HG02973 (cell line): ENCODE measurements around the gene RBM19.
"Not testable (repeated sequence)": the region's sequence is repeated elsewhere in the genome, so short reads cannot be mapped to it uniquely, and the experiment has no call there.

Experiments
- ATAC-seq: cut with Tn5 transposase; IDR thresholded peaks from one replicate; pipeline ENCODE4 v1.9.1; 2021; ENCODE audit warnings: moderate library complexity; ENCODE audit not compliant: unreplicated experiment

Gene RBM19

DNA sequence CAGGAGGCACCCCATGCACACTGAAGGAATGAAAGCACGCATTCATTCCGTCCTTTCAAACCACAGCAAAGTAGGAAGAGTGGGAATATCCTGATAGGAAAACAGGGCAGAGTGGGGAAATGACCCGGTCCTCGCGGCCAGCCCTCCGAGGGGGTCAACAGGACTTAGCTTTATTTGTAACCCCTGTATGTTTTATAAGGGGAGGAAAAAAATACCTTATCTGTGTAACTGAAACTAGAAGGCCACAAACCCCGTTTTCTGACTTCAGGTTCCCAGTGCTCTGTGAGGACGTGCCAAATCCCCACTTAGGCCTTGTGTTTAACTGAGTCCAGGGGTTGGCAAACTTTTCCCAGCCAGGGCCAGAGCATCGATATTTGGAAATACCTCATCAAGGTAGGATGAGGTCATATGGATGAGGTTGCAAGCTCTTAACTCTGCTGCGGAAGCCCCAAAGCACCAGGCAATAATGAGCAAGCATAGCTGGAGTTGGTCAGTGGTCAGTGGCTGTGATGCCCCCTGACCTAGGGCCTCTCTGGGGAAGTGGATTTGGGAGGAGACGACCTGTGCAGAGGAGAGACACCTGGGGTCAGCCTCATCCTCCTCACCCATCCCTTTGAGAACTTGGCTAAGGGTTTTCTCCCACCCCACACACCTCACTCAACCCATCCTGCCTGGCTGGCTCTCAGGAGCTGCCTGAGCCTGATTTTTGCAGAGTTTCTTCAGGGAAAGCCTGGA, 58.5 kb downstream of the RBM19 start:
- ATAC-seq = no peak

- no peak for ATAC-seq
Measured at GRCh38 chr12:113906411-113907200, 59.5 kb downstream of the RBM19 start.

DNA sequence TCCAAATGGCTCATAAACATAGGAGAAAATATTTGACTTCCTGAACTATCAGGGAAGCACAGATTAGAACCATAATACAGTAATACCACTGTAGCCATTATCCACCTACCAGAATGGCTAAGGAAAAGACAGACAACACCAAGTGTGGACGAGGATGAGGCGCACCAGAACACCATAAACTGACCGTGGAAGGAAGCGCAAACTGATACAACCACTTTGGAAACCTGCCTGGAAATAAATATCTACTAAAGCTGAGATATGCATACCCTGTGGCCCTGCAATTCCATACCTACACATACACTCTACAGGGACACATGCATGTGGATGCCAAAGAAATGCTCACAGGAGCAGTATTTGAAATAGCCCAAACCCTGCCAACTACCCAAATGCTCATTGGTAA, 60.3 kb downstream of the RBM19 start:
- ATAC-seq = no peak

DNA sequence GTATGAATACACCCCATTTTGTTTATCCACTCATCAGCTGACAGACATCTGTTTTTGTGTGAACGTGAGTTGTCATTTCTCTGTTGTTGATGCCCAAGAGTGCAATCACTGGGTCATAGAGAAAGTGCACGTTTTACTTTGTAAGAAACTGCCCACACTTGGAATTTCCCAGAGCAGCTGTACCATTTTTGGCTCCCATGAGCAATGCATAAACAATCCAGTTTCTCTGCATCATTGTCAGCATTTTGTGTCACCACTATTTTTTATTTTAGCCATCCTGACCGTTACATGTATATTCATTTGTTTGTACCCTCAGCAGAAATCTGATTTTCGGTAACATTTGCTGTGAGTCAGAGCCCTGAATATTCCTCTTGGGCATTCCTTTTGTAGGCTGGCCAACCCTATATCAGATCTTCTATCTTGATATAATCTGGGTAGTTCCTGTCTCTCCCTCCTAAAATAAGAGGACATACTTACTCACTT, 62.7 kb downstream of the RBM19 start:
- ATAC-seq = no peak

- ATAC-seq = not testable (repeated sequence)
Measured at GRCh38 chr12:113901319-113901718, 64.8 kb downstream of the RBM19 start.

DNA sequence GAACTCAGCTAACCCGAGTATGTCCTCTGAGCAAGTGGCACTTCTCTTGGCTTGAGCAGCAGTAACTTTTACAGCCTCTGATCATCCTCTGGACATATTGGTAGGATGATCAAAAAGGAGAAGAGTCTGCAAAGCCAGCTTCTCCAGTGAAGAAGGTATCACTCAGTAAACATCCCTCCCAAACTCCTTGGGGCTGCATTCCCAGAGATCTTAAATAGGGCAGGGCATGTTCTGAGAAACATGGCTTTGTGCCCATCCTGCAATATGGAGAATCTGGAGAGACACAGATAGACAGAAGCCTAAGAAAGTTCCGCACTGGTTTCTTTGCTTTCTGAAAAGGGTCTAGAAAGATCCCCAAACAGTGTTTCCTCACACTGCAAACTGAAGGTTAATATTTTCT, 65.4 kb downstream of the RBM19 start:
- ATAC-seq = no peak

DNA sequence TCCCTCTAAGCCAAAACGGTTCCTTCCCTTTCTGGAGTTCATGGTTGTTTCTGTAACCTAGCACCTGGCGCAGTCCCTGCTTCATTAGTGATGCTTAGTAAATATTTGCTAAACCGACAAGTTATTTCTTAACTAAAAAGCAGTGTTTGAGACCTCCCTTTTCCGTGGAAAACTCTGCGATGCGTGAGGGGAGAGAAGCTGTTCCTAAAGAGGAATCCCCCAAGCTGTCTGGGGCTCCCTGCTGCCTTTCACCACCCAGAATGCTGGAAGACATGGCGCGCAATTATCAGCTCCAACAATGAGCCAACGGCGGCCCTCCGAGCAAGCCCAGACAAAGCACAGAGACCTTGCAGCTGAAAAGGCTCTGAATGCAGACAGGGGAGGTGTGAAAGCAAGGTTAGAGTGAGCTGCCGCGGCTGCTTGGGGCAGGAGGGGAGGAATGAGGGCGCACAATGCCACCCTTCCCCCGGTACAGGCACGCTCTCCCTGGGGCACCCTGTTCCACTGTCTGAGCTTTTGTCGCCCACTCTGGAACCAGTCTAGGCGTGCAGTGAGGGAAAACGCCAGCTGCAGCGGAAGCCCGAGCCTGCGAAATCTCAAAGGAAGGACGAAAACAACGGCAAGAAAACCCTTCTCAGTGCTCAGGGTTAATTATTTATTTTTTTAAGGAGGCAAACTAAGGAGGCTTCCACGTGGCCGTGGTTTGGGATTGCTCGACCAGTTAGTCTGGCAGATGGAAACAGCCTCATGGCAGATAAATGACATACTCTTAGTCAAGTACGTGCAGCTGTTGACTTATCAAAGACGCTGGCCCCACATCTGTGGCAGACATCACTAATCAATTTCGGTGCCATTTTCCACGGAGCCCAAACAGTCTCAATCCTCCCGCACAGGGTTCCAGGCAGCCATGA, 66.3 kb downstream of the RBM19 start:
- ATAC-seq = no peak

GRCh38 chr12:113899042-113899560, 67.0 kb downstream of the RBM19 start:
- no peak for ATAC-seq

- no peak for ATAC-seq
Measured at GRCh38 chr12:113898466-113898865, 67.7 kb downstream of the RBM19 start.

- no peak for ATAC-seq
Measured at GRCh38 chr12:113897406-113897805, 68.7 kb downstream of the RBM19 start.

- no peak for ATAC-seq
Measured at GRCh38 chr12:113896841-113897240, 69.3 kb downstream of the RBM19 start.

- ATAC-seq = no peak
Measured at GRCh38 chr12:113896194-113896593, 69.9 kb downstream of the RBM19 start.

DNA sequence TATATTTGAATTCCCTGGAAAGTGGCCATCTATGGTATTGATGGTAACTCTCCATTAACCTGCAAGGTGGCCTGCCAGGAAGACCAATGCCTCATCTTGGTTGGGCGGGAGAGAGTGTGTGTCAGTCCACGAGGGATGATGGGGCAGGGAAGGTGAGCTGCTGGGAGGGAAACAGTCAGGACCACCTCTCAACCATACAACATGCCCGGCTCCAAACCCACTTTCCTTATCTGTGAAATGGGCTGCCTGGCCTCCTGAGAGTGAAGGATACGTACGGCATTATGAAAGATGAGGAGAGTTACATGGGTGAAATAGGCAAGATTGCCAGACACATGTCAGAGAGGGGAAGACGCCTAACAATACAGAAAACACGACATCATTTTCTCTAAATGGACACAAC, 70.9 kb downstream of the RBM19 start:
- ATAC-seq = no peak

DNA sequence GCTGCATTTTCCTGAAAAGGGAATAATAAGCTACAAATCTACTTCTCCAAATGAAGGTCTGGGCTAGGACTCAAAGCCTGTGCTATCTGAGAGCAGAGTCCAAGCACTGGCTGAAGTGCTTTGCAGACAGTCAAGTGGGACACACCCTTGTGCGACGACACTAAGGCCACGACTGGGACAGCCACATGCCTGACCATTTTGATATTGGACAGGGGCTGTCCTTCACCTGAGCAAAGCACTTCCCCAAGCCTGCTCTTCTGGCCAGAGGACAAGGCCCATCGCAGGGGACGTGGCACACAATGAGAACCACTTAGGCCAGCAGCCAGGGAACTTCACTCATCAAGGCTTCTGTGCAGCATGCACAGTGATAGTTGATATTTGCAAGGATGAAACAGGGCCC, 71.4 kb downstream of the RBM19 start:
- ATAC-seq = no peak

- no peak for ATAC-seq
Measured at GRCh38 chr12:113893221-113893620, 72.9 kb downstream of the RBM19 start.

DNA sequence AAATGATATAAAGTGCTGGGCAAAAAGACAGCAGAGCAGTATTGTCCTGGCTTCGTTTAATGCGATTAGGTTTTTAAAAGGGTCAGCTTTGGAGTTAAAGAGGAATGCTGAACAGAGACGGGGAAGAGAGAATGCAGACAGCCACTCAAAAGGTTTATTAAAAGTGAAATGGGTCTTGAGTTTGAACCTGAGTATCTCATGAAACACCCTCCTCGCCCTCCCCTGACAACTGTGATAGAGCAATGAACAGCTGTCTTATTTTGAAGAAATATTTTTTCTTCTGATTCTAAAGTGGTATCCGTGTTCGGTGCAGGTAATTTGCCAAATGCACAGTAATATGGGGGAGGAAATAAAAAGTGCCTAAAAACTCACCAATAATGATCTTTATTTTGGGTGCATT, 73.6 kb downstream of the RBM19 start:
- ATAC-seq = no peak

DNA sequence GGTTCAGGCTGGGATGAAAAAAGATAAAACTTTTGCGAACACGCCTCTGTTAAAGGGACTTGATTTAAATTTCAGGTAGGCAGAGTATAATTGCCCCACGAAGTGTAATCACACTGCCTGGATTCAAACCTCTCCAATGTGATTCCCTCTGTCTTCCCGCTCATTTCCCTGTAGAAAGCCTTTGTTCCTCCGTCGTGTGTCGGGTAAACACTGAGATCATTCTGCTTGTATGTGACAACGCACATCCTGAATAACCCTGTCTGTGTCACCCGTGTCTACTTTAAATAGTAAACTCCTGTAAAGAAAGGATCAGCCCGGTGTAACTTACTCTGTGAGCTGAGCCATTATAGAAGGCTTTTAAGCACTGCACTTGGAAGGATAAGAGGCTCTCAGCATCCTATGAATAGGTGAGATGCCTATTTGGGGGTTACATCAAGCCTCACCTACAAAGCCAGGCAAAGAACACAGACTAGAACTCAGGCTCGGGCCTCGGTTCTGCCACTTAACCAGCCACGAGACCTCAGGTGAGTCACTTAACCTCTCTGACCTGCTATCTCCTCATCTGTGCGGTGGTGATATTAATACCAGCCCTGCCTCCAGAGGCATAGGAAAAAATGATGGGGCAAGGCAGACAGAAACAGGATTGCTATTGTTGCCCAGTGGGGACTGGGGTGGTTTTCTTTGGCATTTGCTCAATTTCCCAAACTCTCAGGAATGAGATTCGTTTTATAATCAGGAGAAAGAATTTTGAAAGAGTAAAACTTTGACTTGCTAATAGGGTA, 74.2 kb downstream of the RBM19 start:
- no peak for ATAC-seq

DNA sequence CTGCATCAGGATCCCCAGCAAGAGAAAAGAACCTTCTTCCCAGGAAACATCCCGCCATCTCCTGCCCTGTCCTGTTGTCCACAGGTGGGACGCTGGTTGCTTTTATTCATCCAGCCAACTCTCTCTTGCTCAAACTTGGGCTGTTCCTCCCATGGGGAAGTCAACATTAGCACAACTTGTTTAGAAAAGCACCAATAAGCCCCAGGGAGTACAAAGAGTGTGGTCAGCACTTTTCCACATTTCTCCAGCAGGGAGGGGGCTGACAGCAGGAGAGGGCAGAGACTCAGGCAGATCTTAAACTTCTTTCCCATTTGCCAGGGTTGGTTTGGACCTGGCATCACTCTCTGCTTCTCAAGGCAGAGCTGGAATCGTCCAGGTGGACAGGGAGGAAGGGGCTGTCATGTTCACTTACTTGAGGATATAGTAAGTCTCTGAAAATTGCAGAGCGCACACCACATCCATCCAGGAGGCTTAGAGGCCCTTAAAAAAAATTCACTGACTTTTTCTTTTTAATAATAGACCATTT, 74.9 kb downstream of the RBM19 start:
- no peak for ATAC-seq

GRCh38 chr12:113889891-113890581, 76.1 kb downstream of the RBM19 start:
- no peak for ATAC-seq
